K562 (cell line): ENCODE results near the gene GMDS.

Source experiments
- CBFA2T3 ChIP-seq: fragments of 450-650 bp; IDR thresholded peaks from 2 replicates; pipeline ENCODE4 v1.6.1; 2017
- CHD2 ChIP-seq: IDR thresholded peaks from 2 replicates; pipeline ENCODE4 v1.6.1; 2011; ENCODE audit warnings: low read depth, low read length
- CTCF ChIP-seq, 3 experiments: IDR thresholded peaks in 2 of 3; conservative IDR thresholded peaks in 1 of 3; 2 replicates each; pipeline ENCODE4 v1.5.1; 2011 to 2012; ENCODE audit warnings: low read length in 3 of 3, mild to moderate bottlenecking in 3 of 3, control low read depth in 2 of 3, improper control_type of control experiment in 1 of 3, inconsistent platforms in 1 of 3, low read depth in 1 of 3, mixed read lengths in 1 of 3, moderate library complexity in 1 of 3; ENCODE audit not compliant: insufficient read depth in 2 of 3
- CUX1 ChIP-seq: fragments of 200-800 bp; sonication (Bioruptor generic); IDR thresholded peaks from 2 replicates; pipeline ENCODE4 v1.6.1; 2016; ENCODE audit warnings: missing genetic modification characterization, missing compliant biosample characterization
- HCFC1 ChIP-seq: IDR thresholded peaks from 2 replicates; pipeline ENCODE4 v1.6.1; 2012; ENCODE audit warnings: low read depth, low read length, improper control_type of control experiment
- PREB ChIP-seq: sonication (generic); formaldehyde crosslinking; IDR thresholded peaks from 2 replicates; pipeline ENCODE4 v1.8.1; 2023; ENCODE audit warnings: mild to moderate bottlenecking, missing genetic modification reagents
- RB1 ChIP-seq: fragments of 450-650 bp; IDR thresholded peaks from 2 replicates; pipeline ENCODE4 v1.6.1; 2017; ENCODE audit warnings: low read depth, mild to moderate bottlenecking
- SMARCA5 ChIP-seq: fragments of 450-650 bp; IDR thresholded peaks from 2 replicates; pipeline ENCODE4 v1.6.1; 2016
- SMC3 ChIP-seq: conservative IDR thresholded peaks from 2 replicates; pipeline ENCODE4 v1.6.1; 2011; ENCODE audit warnings: low read depth, low read length, improper control_type of control experiment; ENCODE audit not compliant: insufficient read depth
- SP1 ChIP-seq: sonication (generic); formaldehyde crosslinking; IDR thresholded peaks from 2 replicates; pipeline ENCODE4 v1.8.1; 2022; ENCODE audit warnings: mild to moderate bottlenecking, missing genetic modification reagents
- ZNF311 ChIP-seq: fragments of 250-450 bp; sonication (Bioruptor Pico); IDR thresholded peaks from 2 replicates; pipeline ENCODE4 v1.4.0; 2020; ENCODE audit warnings: mild to moderate bottlenecking, moderate library complexity
- ZNF561 ChIP-seq: fragments of 450-650 bp; formaldehyde crosslinking; conservative IDR thresholded peaks from 2 replicates; pipeline ENCODE4 v1.4.0; 2020; ENCODE audit warnings: mild to moderate bottlenecking, moderate library complexity
- ZNF696 ChIP-seq: fragments of 250-450 bp; sonication (Bioruptor Pico); conservative IDR thresholded peaks from 2 replicates; pipeline ENCODE4 v1.4.0; 2020; ENCODE audit warnings: mild to moderate bottlenecking, moderate library complexity
- ZZZ3 ChIP-seq: fragments of 450-650 bp; IDR thresholded peaks from 2 replicates; pipeline ENCODE4 v1.6.1; 2016; ENCODE audit warnings: antibody characterized with exemption, mild to moderate bottlenecking, moderate library complexity

- no peak for TF ChIP-seq PREB (CRISPR knock-in tag)
- TF ChIP-seq ZZZ3, result no peak
- TF ChIP-seq SMARCA5, result no peak
- TF ChIP-seq CHD2, result no peak
- TF ChIP-seq CUX1, result no peak
- TF ChIP-seq SP1 (CRISPR knock-in tag), result no peak
- no peak for TF ChIP-seq ZNF696 (CRISPR knock-in tag)
- no peak for TF ChIP-seq ZNF561 (CRISPR knock-in tag)
- TF ChIP-seq SMC3, result no peak
- TF ChIP-seq RB1, result no peak
- no peak for TF ChIP-seq CBFA2T3
- no peak for TF ChIP-seq CTCF (IDR thresholded peaks at IDR 0.05 in 2 of 3, conservative IDR thresholded peaks at IDR 0.05 in 1 of 3; ENCODE audit: insufficient read depth in 2 of 3, low read depth in 1 of 3, low read length in 3 of 3)
- TF ChIP-seq ZNF311 (CRISPR knock-in tag), result no peak
- TF ChIP-seq HCFC1, result no peak
Observed at GRCh38 chr6:2257363-2257762, 12.0 kb upstream of the GMDS start.
